Ovary (tissue), 3 donors: ENCODE data around the gene ARID1B.

ENCODE experiments used
- EP300 ChIP-seq: sonication (generic); formaldehyde crosslinking; IDR thresholded peaks from one replicate; pipeline ENCODE4 v1.6.1; 2017; ENCODE audit warnings: antibody characterized with exemption
- POLR2A ChIP-seq: fragments of 450-650 bp; IDR thresholded peaks from one replicate; pipeline ENCODE4 v1.6.1; 2017; ENCODE audit warnings: antibody characterized with exemption, mild to moderate bottlenecking, moderate library complexity
- TF ChIP-seq, protein P1 (sequence below), 3 donors: fragments of 450-650 bp in 2 of 3; fragments of 200-600 bp in 1 of 3; IDR thresholded peaks; one replicate each; pipeline versions ENCODE4 v1.5.1 to v1.8.0; 2016 to 2022; ENCODE audit warnings: antibody characterized with exemption in 3 of 3, mild to moderate bottlenecking in 1 of 3
- donor health status: DM: no; HTN: no; CAD: no.

DNA sequence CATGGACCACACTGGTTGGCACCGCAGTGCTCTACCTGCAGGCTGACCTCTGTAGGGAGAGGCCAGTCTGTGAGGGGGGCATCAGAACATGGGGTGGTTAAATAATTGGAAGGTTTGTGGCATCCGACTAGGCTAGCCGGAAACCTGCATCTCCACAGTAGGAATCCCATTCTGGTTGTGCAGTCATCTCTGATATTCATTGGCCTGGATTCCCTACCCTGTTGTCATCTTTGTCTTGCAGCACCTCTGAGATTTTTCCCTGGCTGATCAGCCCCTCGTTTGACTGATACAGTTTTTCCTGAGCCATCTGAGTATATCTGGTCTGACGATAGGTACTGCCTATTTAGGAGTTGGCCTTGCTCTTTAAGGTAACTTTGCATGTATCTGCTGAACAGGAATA is 286.7 kb downstream of the ARID1B start:
- TF ChIP-seq, protein P1, sequence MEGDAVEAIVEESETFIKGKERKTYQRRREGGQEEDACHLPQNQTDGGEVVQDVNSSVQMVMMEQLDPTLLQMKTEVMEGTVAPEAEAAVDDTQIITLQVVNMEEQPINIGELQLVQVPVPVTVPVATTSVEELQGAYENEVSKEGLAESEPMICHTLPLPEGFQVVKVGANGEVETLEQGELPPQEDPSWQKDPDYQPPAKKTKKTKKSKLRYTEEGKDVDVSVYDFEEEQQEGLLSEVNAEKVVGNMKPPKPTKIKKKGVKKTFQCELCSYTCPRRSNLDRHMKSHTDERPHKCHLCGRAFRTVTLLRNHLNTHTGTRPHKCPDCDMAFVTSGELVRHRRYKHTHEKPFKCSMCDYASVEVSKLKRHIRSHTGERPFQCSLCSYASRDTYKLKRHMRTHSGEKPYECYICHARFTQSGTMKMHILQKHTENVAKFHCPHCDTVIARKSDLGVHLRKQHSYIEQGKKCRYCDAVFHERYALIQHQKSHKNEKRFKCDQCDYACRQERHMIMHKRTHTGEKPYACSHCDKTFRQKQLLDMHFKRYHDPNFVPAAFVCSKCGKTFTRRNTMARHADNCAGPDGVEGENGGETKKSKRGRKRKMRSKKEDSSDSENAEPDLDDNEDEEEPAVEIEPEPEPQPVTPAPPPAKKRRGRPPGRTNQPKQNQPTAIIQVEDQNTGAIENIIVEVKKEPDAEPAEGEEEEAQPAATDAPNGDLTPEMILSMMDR (IDR thresholded peaks at IDR 0.05), result no peak
- TF ChIP-seq POLR2A (no peak), EP300 (no peak)
